ENCODE data around the gene OR4D1.

Gene OR4D1

DNA sequence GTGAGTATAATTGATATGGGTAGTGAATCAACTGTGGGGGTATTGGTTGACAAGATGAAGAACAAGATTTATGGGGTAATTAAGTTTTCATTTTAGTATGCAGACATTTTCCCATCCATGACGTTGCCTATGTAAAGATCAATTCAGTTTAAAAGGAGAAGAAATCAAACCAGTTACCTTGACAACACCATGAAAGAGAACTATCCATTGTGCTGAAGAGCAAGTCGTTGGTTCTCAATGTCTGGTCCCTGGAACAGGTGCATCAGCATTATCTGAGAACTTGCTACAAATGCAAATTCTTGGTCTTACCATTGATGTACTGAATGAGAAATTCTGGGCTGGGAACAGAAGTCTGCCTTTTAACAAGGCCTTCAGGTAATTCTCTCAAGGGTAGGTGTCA is 17.8 kb downstream of the OR4D1 start:
- WGBS (ENCODE audit: insufficient coverage): 30% methylated on average over 2 of the region's 2 CpGs
- H3K27ac ChIP-seq (ENCODE audit: insufficient read depth in 1 of 2, low read depth in 1 of 2, low read length in 2 of 2, poor library complexity in 1 of 2, severe bottlenecking in 2 of 2): no peak overlapping the region
- no peaks in the 10 kb centered on the region for H3K9me3 ChIP-seq (ENCODE audit: control extremely low read depth in 1 of 5, control insufficient read depth in 4 of 5, insufficient read depth in 2 of 5, low read depth in 1 of 5, low read length in 4 of 5)
- DNase-seq: no peak
- no peak overlapping the region for H3K4me3 ChIP-seq (ENCODE audit: control insufficient read depth in 1 of 7, extremely low read depth in 1 of 7, insufficient read depth in 4 of 7, low read depth in 2 of 7, low read length in 6 of 7)
- POLR2A ChIA-PET: no interaction called here
- H3K36me3 ChIP-seq (ENCODE audit: control insufficient read depth in 4 of 4, insufficient read depth in 4 of 4, low read length in 3 of 4): no peaks in the 10 kb centered on the region
- peaks cover 0 to 3% (median 0%) of the 10 kb centered on the region in 5 experiments for H3K27me3 ChIP-seq (replicated peaks in 2 of 5; ENCODE audit: control insufficient read depth in 4 of 5, insufficient read depth in 5 of 5, low read length in 4 of 5)
- CTCF ChIA-PET: interaction anchor here (1.6 to 2.8 kb wide), 2 partner anchors 44 kb away, joined by 6 to 11 read pairs; no protein-coding TSS in a partner anchor
- peaks cover 0 to 11% (median 5%) of the 10 kb centered on the region in 4 experiments for H3K4me1 ChIP-seq (ENCODE audit: control extremely low read depth in 1 of 4, control insufficient read depth in 4 of 4, insufficient read depth in 4 of 4, low read length in 3 of 4)

DNA sequence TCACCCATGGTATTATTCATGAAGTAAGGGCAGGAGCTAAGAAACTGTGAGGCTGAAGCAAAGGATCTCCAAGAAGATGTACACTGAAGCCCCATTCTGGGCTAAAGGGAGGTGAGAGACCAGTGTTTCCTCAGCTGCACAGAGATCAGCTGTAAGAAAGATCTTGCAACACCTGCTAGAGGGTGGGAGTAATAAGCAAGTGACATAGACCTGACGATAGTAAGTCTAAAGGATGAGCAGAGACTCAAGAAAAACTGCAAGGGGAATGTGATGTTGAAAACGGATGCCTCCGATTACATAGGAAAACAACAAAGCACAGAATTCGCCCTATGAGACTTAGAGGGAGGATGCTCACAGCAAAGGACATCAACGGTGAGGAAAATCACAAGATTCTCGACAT is 18.5 kb downstream of the OR4D1 start, which contains the start of gene OR4D2:
TSS of gene OR4D2 (plus strand) at position 301 of the 400 bp plus-strand sequence. CDS start 2,674 bp downstream, outside the sequence.
- POLR2A ChIA-PET: no interaction called here
- Histone ChIP-seq H3K27ac (ENCODE audit: insufficient read depth in 1 of 2, low read depth in 1 of 2, low read length in 2 of 2, poor library complexity in 1 of 2, severe bottlenecking in 2 of 2) (no peak within 1 kb of the TSS), H3K9me3 (ENCODE audit: control extremely low read depth in 1 of 5, control insufficient read depth in 4 of 5, insufficient read depth in 2 of 5, low read depth in 1 of 5, low read length in 4 of 5) (no peaks in the 10 kb centered on the region), H3K4me3 (ENCODE audit: control insufficient read depth in 1 of 7, extremely low read depth in 1 of 7, insufficient read depth in 4 of 7, low read depth in 2 of 7, low read length in 6 of 7) (no peak within 1 kb of the TSS), H3K27me3 (replicated peaks in 2 of 5; ENCODE audit: control insufficient read depth in 4 of 5, insufficient read depth in 5 of 5, low read length in 4 of 5) (peaks cover 0 to 3% (median 0%) of the 10 kb centered on the region in 5 experiments), H3K4me1 (ENCODE audit: control extremely low read depth in 1 of 4, control insufficient read depth in 4 of 4, insufficient read depth in 4 of 4, low read length in 3 of 4) (peaks cover 0 to 10% (median 4%) of the 10 kb centered on the region in 4 experiments), H3K36me3 (ENCODE audit: control insufficient read depth in 4 of 4, insufficient read depth in 4 of 4, low read length in 3 of 4) (no peaks in the 10 kb centered on the region)
- no peak for DNase-seq
- 81% methylated on average over 4 of the region's 6 CpGs for WGBS (ENCODE audit: insufficient coverage)
- CTCF ChIA-PET: interaction anchor here (2.8 kb wide), 1 partner anchor 44 kb away, joined by 11 read pairs; no protein-coding TSS in a partner anchor

DNA sequence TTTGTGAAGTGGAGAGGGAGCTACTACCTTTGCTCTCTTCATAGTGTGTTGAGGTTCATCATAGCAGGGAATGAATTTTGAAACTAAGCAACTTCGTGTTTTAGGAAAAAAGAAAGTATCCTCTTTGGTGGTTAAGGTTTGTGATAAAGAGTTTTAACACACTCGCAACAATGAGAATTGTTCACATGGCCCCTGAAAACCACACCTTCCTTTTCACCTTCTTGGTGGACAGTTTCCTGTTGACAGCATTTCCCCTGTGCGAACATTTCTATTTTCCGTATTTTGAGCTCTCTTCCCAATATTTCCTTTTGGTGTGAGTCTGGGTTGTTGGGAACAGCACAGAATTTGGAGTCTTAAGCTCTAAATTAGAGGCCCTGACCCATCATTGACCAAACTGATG is 22.4 kb downstream of the OR4D1 start:
- no peaks in the 10 kb centered on the region for H3K36me3 ChIP-seq (ENCODE audit: control insufficient read depth in 4 of 4, insufficient read depth in 4 of 4, low read length in 3 of 4)
- H3K9me3 ChIP-seq (ENCODE audit: control extremely low read depth in 1 of 5, control insufficient read depth in 4 of 5, insufficient read depth in 2 of 5, low read depth in 1 of 5, low read length in 4 of 5): no peaks in the 10 kb centered on the region
- H3K27ac ChIP-seq (ENCODE audit: insufficient read depth in 1 of 2, low read depth in 1 of 2, low read length in 2 of 2, poor library complexity in 1 of 2, severe bottlenecking in 2 of 2): no peak overlapping the region
- ChIA-PET POLR2A (no interaction called here), CTCF (interaction anchor here (0.9 to 2.4 kb wide), 10 partner anchors 8 to 74 kb away, joined by 3 to 15 read pairs (median 4); no protein-coding TSS in a partner anchor)
- no peak for DNase-seq
- H3K27me3 ChIP-seq (replicated peaks in 2 of 5; ENCODE audit: control insufficient read depth in 4 of 5, insufficient read depth in 5 of 5, low read length in 4 of 5): peaks cover 0 to 10% (median 0%) of the 10 kb centered on the region in 5 experiments
- peaks cover 0 to 15% (median 4%) of the 10 kb centered on the region in 4 experiments for H3K4me1 ChIP-seq (ENCODE audit: control extremely low read depth in 1 of 4, control insufficient read depth in 4 of 4, insufficient read depth in 4 of 4, low read length in 3 of 4)
- no peak overlapping the region for H3K4me3 ChIP-seq (ENCODE audit: control insufficient read depth in 1 of 7, extremely low read depth in 1 of 7, insufficient read depth in 4 of 7, low read depth in 2 of 7, low read length in 6 of 7)
- WGBS (ENCODE audit: insufficient coverage): 0% methylated on average over 1 of the region's 4 CpGs

DNA sequence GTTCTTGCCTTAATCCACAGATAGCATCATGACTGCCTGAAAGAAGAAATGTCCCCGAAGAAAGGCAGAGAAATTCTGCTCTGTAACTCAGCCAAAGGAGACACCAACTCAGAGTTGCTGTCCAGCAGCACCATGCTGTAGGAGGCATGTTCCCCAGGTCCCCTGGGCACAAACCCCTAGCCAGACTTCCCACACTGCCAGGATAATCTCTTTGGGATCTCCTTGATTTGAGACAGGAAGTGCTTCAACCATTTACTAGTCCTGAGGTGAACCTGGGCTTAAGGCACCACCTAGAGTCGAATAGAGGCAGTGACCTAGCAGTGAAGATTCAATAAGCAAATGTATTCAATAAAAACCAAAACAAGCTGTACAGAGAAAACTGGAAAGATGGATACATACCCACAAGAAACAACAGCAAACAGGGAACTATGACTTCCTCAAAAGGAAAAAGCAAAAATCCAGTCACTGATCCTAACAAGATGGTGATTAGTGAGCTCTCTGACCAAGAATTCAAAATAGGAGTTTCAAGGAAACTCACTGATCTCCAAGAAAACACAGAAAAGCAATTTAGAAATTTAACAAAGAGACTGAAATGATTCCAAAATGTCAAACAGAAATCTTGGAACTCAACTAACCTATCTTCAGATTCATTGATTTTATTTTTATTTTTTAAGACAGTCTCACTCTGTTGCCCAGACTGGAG is 24.3 kb downstream of the OR4D1 start:
- Histone ChIP-seq H3K27me3 (replicated peaks in 2 of 5; ENCODE audit: control insufficient read depth in 4 of 5, insufficient read depth in 5 of 5, low read length in 4 of 5) (peaks cover 0 to 9% (median 0%) of the 10 kb centered on the region in 5 experiments), H3K4me1 (ENCODE audit: control extremely low read depth in 1 of 4, control insufficient read depth in 4 of 4, insufficient read depth in 4 of 4, low read length in 3 of 4) (peaks cover 0 to 15% (median 4%) of the 10 kb centered on the region in 4 experiments), H3K9me3 (ENCODE audit: control extremely low read depth in 1 of 5, control insufficient read depth in 4 of 5, insufficient read depth in 2 of 5, low read depth in 1 of 5, low read length in 4 of 5) (no peaks in the 10 kb centered on the region), H3K36me3 (ENCODE audit: control insufficient read depth in 4 of 4, insufficient read depth in 4 of 4, low read length in 3 of 4) (no peaks in the 10 kb centered on the region), H3K27ac (ENCODE audit: insufficient read depth in 1 of 2, low read depth in 1 of 2, low read length in 2 of 2, poor library complexity in 1 of 2, severe bottlenecking in 2 of 2) (no peak overlapping the region), H3K4me3 (ENCODE audit: control insufficient read depth in 1 of 7, extremely low read depth in 1 of 7, insufficient read depth in 4 of 7, low read depth in 2 of 7, low read length in 6 of 7) (no peak overlapping the region)
- ChIA-PET POLR2A (no interaction called here), CTCF (interaction anchor here (0.7 to 2.2 kb wide), 21 partner anchors 8 to 317 kb away, joined by 3 to 15 read pairs (median 4); partner anchors contain the start of gene EPX)
- WGBS (ENCODE audit: insufficient coverage): 88% methylated on average over 1 of the region's 2 CpGs
- DNase-seq: peak; percentile 68 to 78 (median 75)

DNA sequence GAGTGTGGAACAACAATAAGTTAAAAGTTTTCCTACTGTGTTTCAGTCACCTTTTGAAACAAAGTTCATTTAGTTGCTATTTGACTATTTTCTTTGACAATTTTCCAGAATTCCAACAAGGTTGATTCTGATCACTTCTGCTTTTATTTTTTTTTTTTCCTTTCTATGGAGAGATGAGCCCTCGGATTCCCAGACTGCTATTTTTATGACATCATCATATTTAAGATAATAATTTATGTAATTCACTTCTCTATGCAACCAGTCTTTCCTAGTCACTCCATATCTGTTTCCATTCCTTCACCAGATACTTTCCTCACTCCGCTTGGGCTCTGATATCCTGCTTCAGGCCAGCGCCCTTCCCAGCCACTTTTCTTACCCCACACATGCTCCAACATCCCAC is 26.7 kb downstream of the OR4D1 start:
- H3K27ac ChIP-seq (ENCODE audit: insufficient read depth in 1 of 2, low read depth in 1 of 2, low read length in 2 of 2, poor library complexity in 1 of 2, severe bottlenecking in 2 of 2): no peak overlapping the region
- CTCF ChIA-PET: interaction anchor here (1.4 to 1.7 kb wide), 2 partner anchors 49 to 53 kb away, joined by 4 read pairs; no protein-coding TSS in a partner anchor
- no peak for DNase-seq
- peaks cover 0 to 9% (median 0%) of the 10 kb centered on the region in 5 experiments for H3K27me3 ChIP-seq (replicated peaks in 2 of 5; ENCODE audit: control insufficient read depth in 4 of 5, insufficient read depth in 5 of 5, low read length in 4 of 5)
- no peak overlapping the region for H3K4me3 ChIP-seq (ENCODE audit: control insufficient read depth in 1 of 7, extremely low read depth in 1 of 7, insufficient read depth in 4 of 7, low read depth in 2 of 7, low read length in 6 of 7)
- no peaks in the 10 kb centered on the region for H3K9me3 ChIP-seq (ENCODE audit: control extremely low read depth in 1 of 5, control insufficient read depth in 4 of 5, insufficient read depth in 2 of 5, low read depth in 1 of 5, low read length in 4 of 5)
- H3K4me1 ChIP-seq (ENCODE audit: control extremely low read depth in 1 of 4, control insufficient read depth in 4 of 4, insufficient read depth in 4 of 4, low read length in 3 of 4): peaks cover 0 to 14% (median 4%) of the 10 kb centered on the region in 4 experiments
- no peaks in the 10 kb centered on the region for H3K36me3 ChIP-seq (ENCODE audit: control insufficient read depth in 4 of 4, insufficient read depth in 4 of 4, low read length in 3 of 4)
- POLR2A ChIA-PET: no interaction called here
- WGBS (ENCODE audit: insufficient coverage): 84% methylated on average over 2 of the region's 3 CpGs

DNA sequence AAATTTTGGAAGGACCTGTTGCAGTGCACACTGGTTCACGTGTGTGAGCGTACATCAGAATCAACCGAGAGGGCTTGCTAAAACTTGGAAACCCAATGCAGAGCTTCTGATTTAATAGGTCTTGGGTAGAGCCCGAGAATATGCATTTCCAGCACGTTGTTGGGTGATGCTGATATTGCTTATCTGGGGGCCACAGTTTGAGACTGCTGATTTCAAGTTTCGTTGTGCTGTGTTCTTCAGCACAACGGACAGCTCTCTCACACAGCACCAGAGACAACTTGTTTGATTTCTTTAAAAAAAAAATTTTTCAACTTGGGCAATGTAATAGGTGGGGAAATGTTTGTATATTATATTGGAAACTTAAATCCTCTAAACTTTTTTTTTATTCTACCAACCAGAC is 28.0 kb downstream of the OR4D1 start:
- WGBS (ENCODE audit: insufficient coverage): 44% methylated on average over 5 of the region's 7 CpGs
- Histone ChIP-seq H3K4me1 (ENCODE audit: control extremely low read depth in 1 of 4, control insufficient read depth in 4 of 4, insufficient read depth in 4 of 4, low read length in 3 of 4) (peaks cover 0 to 4% (median 0%) of the 10 kb centered on the region in 4 experiments), H3K9me3 (ENCODE audit: control extremely low read depth in 1 of 5, control insufficient read depth in 4 of 5, insufficient read depth in 2 of 5, low read depth in 1 of 5, low read length in 4 of 5) (no peaks in the 10 kb centered on the region), H3K27ac (ENCODE audit: insufficient read depth in 1 of 2, low read depth in 1 of 2, low read length in 2 of 2, poor library complexity in 1 of 2, severe bottlenecking in 2 of 2) (no peak overlapping the region), H3K36me3 (ENCODE audit: control insufficient read depth in 4 of 4, insufficient read depth in 4 of 4, low read length in 3 of 4) (no peaks in the 10 kb centered on the region), H3K27me3 (replicated peaks in 2 of 5; ENCODE audit: control insufficient read depth in 4 of 5, insufficient read depth in 5 of 5, low read length in 4 of 5) (peaks cover 0 to 9% (median 0%) of the 10 kb centered on the region in 5 experiments), H3K4me3 (ENCODE audit: control insufficient read depth in 1 of 7, extremely low read depth in 1 of 7, insufficient read depth in 4 of 7, low read depth in 2 of 7, low read length in 6 of 7) (no peak overlapping the region)
- peak; percentile 25 to 59 (median 52) for DNase-seq
- POLR2A ChIA-PET: no interaction called here
- CTCF ChIA-PET: interaction anchor here (0.7 to 2.0 kb wide), 5 partner anchors 8 to 347 kb away, joined by 3 to 5 read pairs (median 4); no protein-coding TSS in a partner anchor

DNA sequence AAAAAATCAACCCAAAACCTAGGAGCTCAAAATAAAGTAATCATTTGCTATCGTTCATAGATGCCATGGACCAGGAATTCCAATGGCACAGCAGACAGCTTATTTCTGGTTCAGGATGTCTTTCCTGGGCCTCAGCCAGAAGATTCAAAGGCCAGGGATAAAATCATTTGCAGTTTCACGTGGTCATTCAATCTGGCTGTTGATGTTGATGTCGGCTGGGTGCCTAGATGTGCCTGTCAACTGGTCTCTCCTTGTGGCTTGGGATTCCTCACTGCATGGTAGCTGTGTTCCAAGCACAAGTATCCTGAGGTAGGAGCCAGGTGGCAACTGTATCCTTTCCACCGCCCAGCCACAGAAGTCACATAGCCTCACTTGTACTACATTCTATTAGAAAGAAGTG is 33.6 kb downstream of the OR4D1 start:
- WGBS (ENCODE audit: insufficient coverage): 93% methylated on average over 4 of the region's 4 CpGs
- Histone ChIP-seq H3K9me3 (ENCODE audit: control extremely low read depth in 1 of 5, control insufficient read depth in 4 of 5, insufficient read depth in 2 of 5, low read depth in 1 of 5, low read length in 4 of 5) (no peaks in the 10 kb centered on the region), H3K4me3 (ENCODE audit: control insufficient read depth in 1 of 7, extremely low read depth in 1 of 7, insufficient read depth in 4 of 7, low read depth in 2 of 7, low read length in 6 of 7) (no peak overlapping the region), H3K36me3 (ENCODE audit: control insufficient read depth in 4 of 4, insufficient read depth in 4 of 4, low read length in 3 of 4) (no peaks in the 10 kb centered on the region), H3K27ac (ENCODE audit: insufficient read depth in 1 of 2, low read depth in 1 of 2, low read length in 2 of 2, poor library complexity in 1 of 2, severe bottlenecking in 2 of 2) (no peak overlapping the region), H3K4me1 (ENCODE audit: control extremely low read depth in 1 of 4, control insufficient read depth in 4 of 4, insufficient read depth in 4 of 4, low read length in 3 of 4) (peaks cover 0 to 36% (median 10%) of the 10 kb centered on the region in 4 experiments), H3K27me3 (replicated peaks in 2 of 5; ENCODE audit: control insufficient read depth in 4 of 5, insufficient read depth in 5 of 5, low read length in 4 of 5) (no peaks in the 10 kb centered on the region)
- no peak for DNase-seq
- ChIA-PET POLR2A (no interaction called here), CTCF (no interaction called here)
